MCF 10A (cell line): ENCODE data around the gene TSC22D3. TPM values are rescaled to one million over a fixed set of nuclear protein-coding genes. Genes with fewer than 3 reads are reported as not detected.

Experiments
- BruUV-seq: library from RNA; stranded (reverse); fragments of 400-500 nt; replicated peaks from 2 replicates; lab custom pipeline; 2021; lab: Mats Ljungman, UMichigan
- CTCF ChIA-PET: fragments of 300-600 bp; sonication (Branson Sonifier 250); formaldehyde crosslinking; extraction: SDS; loops from one replicate; lab custom pipeline; 2021; ENCODE audit warnings: antibody characterized with exemption, inconsistent platforms; lab: Yijun Ruan, JAX
- POLR2A ChIA-PET: fragments of 300-600, 350-650 bp; sonication (Branson Sonifier 250); formaldehyde crosslinking; extraction: SDS; loops from one replicate; lab custom pipeline; 2020; ENCODE audit warnings: antibody characterized with exemption, inconsistent platforms; lab: Yijun Ruan, JAX
- DNase-seq: peaks from one replicate; pipeline ENCODE4 v3.0.0-alpha.2; 2018; ENCODE audit not compliant: unreplicated experiment
- H3K27ac Mint-ChIP-seq: one replicate; pipeline ENCODE4 v1.8.0; 2022; ENCODE audit warnings: mild to moderate bottlenecking, low read depth, mixed read lengths; ENCODE audit not compliant: unreplicated experiment
- H3K27me3 Mint-ChIP-seq: one replicate; pipeline ENCODE4 v1.8.0; 2022; ENCODE audit warnings: mixed read lengths; ENCODE audit not compliant: insufficient read depth, unreplicated experiment
- H3K36me3 Mint-ChIP-seq: one replicate; pipeline ENCODE4 v1.8.0; 2022; ENCODE audit warnings: mild to moderate bottlenecking, moderate library complexity, mixed read lengths; ENCODE audit not compliant: insufficient read depth, unreplicated experiment
- H3K4me1 Mint-ChIP-seq: one replicate; pipeline ENCODE4 v1.8.0; 2022; ENCODE audit warnings: mixed read lengths; ENCODE audit not compliant: insufficient read depth, unreplicated experiment
- H3K4me3 Mint-ChIP-seq: one replicate; pipeline ENCODE4 v1.8.0; 2022; ENCODE audit warnings: mild to moderate bottlenecking, moderate library complexity, mixed read lengths; ENCODE audit not compliant: unreplicated experiment
- H3K9me3 Mint-ChIP-seq: one replicate; pipeline ENCODE4 v1.8.0; 2022; ENCODE audit warnings: mixed read lengths; ENCODE audit not compliant: unreplicated experiment
- CTCF ChIP-seq: fragments of 200-600 bp; IDR thresholded peaks from one replicate; pipeline ENCODE4 v1.8.0; 2022; ENCODE audit warnings: antibody characterized with exemption, mild to moderate bottlenecking; ENCODE audit not compliant: unreplicated experiment
- intact Hi-C: fragments of 100-400 bp; cut with micrococcal nuclease; formaldehyde crosslinking; loops from 2 replicates; pipeline ENCODE4 v1.14.1; 2022
- total RNA-seq: library from RNA; stranded (reverse); gene quantifications from 2 replicates; pipeline ENCODE4 v1.2.3, GENCODE V29; 2022

Gene TSC22D3
- total RNA-seq, 1 experiment from 2014 or later: 124 TPM

- Mint-ChIP-seq H3K4me3 (peak overlapping the region; percentile 70), H3K27ac (peak overlapping the region; percentile 96), H3K36me3 (peaks cover 14% of the 10 kb centered on the region), H3K9me3 (no peaks in the 10 kb centered on the region), H3K27me3 (peaks cover 94% of the 10 kb centered on the region), H3K4me1 (peaks cover 34% of the 10 kb centered on the region)
- no peak for TF ChIP-seq CTCF
- no peak for DNase-seq
- BruUV-seq: no TSS peak
- intact Hi-C loops: loop anchor here (1.0 to 10.0 kb wide), 2 partner anchors 33 to 297 kb away; no protein-coding TSS in a partner anchor
- POLR2A ChIA-PET: interaction anchor here (0.9 to 12.1 kb wide), 8 partner anchors 22 to 148 kb away, joined by 3 to 679 read pairs (median 65); partner anchors contain the start of genes MID2, NCBP2L and TSC22D3
- CTCF ChIA-PET: interaction anchor here (0.8 to 9.3 kb wide), 4 partner anchors 19 to 99 kb away, joined by 3 to 157 read pairs (median 38); partner anchors contain the start of gene NCBP2L
These were observed 97.7 kb downstream of the TSC22D3 start for GRCh38 chrX:107677909-107678308.

GRCh38 chrX:107677501-107677901, 98.1 kb downstream of the TSC22D3 start:
- peak; percentile 32 for DNase-seq
- BruUV-seq: no TSS peak
- H3K4me1 Mint-ChIP-seq: peaks cover 30% of the 10 kb centered on the region
- intact Hi-C loops: loop anchor here (1.0 to 10.0 kb wide), 2 partner anchors 34 to 297 kb away; no protein-coding TSS in a partner anchor
- peaks cover 90% of the 10 kb centered on the region for H3K27me3 Mint-ChIP-seq
- peak overlapping the region; percentile 96 for H3K27ac Mint-ChIP-seq
- ChIA-PET POLR2A (interaction anchor here (0.9 to 12.1 kb wide), 10 partner anchors 18 to 148 kb away, joined by 3 to 679 read pairs (median 34); partner anchors contain the start of genes MID2, NCBP2L and TSC22D3), CTCF (interaction anchor here (1.1 to 9.3 kb wide), 3 partner anchors 19 to 100 kb away, joined by 3 to 157 read pairs (median 74); partner anchors contain the start of gene NCBP2L)
- TF ChIP-seq CTCF: no peak
- H3K36me3 Mint-ChIP-seq: peaks cover 14% of the 10 kb centered on the region
- no peaks in the 10 kb centered on the region for H3K9me3 Mint-ChIP-seq
- H3K4me3 Mint-ChIP-seq: peak overlapping the region; percentile 70

GRCh38 chrX:107676559-107677378, 98.8 kb downstream of the TSC22D3 start:
- H3K9me3 Mint-ChIP-seq: no peaks in the 10 kb centered on the region
- peak; percentile 94 for DNase-seq
- peak overlapping the region; percentile 70 for H3K4me3 Mint-ChIP-seq
- ChIA-PET POLR2A (interaction anchor here (0.7 to 12.1 kb wide), 14 partner anchors 7 to 149 kb away, joined by 3 to 679 read pairs (median 14); partner anchors contain the start of genes MID2, NCBP2L and TSC22D3), CTCF (interaction anchor here (1.0 to 9.3 kb wide), 5 partner anchors 18 to 217 kb away, joined by 4 to 157 read pairs (median 6); partner anchors contain the start of gene NCBP2L)
- no peak for TF ChIP-seq CTCF
- intact Hi-C loops: loop anchor here (1.0 to 10.0 kb wide), 2 partner anchors 35 to 298 kb away; no protein-coding TSS in a partner anchor
- H3K27ac Mint-ChIP-seq: peak overlapping the region; percentile 96
- peaks cover 14% of the 10 kb centered on the region for H3K36me3 Mint-ChIP-seq
- no TSS peak for BruUV-seq
- peaks cover 83% of the 10 kb centered on the region for H3K27me3 Mint-ChIP-seq
- H3K4me1 Mint-ChIP-seq: peaks cover 30% of the 10 kb centered on the region
